ENCODE results near the gene CEP170B.
"Not testable (repeated sequence)": the region's sequence is repeated elsewhere in the genome, so short reads cannot be mapped to it uniquely, and the experiment has no call there.

The CEP170B gene

DNA sequence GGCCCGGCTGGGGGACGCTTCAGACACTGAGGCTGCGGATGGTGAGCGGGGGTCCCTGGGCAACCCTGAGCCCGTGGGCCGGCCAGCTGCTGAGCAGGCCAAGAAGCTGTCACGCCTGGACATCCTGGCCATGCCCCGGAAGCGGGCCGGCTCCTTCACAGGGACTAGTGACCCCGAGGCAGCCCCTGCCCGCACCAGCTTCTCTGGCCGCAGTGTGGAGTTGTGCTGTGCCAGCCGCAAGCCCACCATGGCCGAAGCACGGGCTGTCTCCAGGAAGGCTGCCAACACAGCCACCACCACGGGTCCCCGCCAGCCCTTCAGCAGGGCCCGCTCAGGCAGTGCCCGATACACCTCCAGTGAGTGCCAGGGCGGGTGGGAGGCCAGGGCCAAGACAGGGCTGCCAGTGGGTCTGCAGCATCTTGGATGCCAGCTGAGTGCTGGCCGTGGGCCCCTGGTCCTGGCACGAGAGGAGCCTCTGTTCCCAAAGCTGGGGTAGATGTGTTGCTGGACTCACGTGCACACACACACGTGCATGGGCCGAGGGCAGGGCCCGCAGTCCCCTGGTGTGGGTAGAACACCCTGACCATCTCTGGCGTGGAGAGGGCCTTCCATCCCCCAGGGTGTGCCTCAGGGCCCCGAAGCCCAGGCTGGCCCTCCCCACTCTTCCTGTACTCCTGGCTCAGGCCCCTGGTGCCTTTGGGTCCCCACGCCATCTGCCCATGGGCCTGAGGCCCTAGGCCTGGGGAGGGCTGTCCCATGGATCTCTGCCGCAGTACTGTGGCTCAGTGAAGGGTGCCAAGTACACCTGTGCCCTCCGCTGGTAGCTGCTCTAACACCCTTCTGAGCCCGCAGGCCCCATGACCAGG is 22.8 kb downstream of the CEP170B start:
- no peak overlapping the region for H3K27ac ChIP-seq (replicated peaks)
- no peak overlapping the region for H3K4me3 ChIP-seq (replicated peaks; ENCODE audit: insufficient read depth, low read length)
- peaks cover 3% of the 10 kb centered on the region for H3K27me3 ChIP-seq (ENCODE audit: insufficient read depth, poor library complexity, severe bottlenecking)
- TF ChIP-seq, protein P1, sequence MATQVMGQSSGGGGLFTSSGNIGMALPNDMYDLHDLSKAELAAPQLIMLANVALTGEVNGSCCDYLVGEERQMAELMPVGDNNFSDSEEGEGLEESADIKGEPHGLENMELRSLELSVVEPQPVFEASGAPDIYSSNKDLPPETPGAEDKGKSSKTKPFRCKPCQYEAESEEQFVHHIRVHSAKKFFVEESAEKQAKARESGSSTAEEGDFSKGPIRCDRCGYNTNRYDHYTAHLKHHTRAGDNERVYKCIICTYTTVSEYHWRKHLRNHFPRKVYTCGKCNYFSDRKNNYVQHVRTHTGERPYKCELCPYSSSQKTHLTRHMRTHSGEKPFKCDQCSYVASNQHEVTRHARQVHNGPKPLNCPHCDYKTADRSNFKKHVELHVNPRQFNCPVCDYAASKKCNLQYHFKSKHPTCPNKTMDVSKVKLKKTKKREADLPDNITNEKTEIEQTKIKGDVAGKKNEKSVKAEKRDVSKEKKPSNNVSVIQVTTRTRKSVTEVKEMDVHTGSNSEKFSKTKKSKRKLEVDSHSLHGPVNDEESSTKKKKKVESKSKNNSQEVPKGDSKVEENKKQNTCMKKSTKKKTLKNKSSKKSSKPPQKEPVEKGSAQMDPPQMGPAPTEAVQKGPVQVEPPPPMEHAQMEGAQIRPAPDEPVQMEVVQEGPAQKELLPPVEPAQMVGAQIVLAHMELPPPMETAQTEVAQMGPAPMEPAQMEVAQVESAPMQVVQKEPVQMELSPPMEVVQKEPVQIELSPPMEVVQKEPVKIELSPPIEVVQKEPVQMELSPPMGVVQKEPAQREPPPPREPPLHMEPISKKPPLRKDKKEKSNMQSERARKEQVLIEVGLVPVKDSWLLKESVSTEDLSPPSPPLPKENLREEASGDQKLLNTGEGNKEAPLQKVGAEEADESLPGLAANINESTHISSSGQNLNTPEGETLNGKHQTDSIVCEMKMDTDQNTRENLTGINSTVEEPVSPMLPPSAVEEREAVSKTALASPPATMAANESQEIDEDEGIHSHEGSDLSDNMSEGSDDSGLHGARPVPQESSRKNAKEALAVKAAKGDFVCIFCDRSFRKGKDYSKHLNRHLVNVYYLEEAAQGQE (IDR thresholded peaks at IDR 0.05; ENCODE audit: insufficient replicate concordance, low read depth): no peak
- TF ChIP-seq GABPA (IDR thresholded peaks at IDR 0.05; ENCODE audit: low read depth) (no peak), POLR2AphosphoS5 (IDR thresholded peaks at IDR 0.05; ENCODE audit: low read depth) (no peak), SPI1 (IDR thresholded peaks at IDR 0.05; ENCODE audit: borderline replicate concordance, low read depth) (no peak), CTCF (IDR thresholded peaks at IDR 0.05; ENCODE audit: insufficient read depth, low read length) (no peak)
- no peak for DNase-seq (ENCODE audit: low read depth in 1 of 2, low spot score in 1 of 2)

GRCh38 chr14:104888489-104889374 is 23.7 kb downstream of the CEP170B start:
- no peak for DNase-seq (ENCODE audit: low read depth in 1 of 2, low spot score in 1 of 2)
- H3K27me3 ChIP-seq (ENCODE audit: insufficient read depth, poor library complexity, severe bottlenecking): peaks cover under 1% of the 10 kb centered on the region
- no peak overlapping the region for H3K4me3 ChIP-seq (replicated peaks; ENCODE audit: insufficient read depth, low read length)
- TF ChIP-seq CTCF (IDR thresholded peaks at IDR 0.05; ENCODE audit: insufficient read depth, low read length): no peak
- no peak for TF ChIP-seq POLR2AphosphoS5 (IDR thresholded peaks at IDR 0.05; ENCODE audit: low read depth)
- no peak for TF ChIP-seq SPI1 (IDR thresholded peaks at IDR 0.05; ENCODE audit: borderline replicate concordance, low read depth)
- TF ChIP-seq, protein P1 (IDR thresholded peaks at IDR 0.05; ENCODE audit: insufficient replicate concordance, low read depth): no peak
- TF ChIP-seq GABPA (IDR thresholded peaks at IDR 0.05; ENCODE audit: low read depth): no peak
- no peak overlapping the region for H3K27ac ChIP-seq (replicated peaks)

DNA sequence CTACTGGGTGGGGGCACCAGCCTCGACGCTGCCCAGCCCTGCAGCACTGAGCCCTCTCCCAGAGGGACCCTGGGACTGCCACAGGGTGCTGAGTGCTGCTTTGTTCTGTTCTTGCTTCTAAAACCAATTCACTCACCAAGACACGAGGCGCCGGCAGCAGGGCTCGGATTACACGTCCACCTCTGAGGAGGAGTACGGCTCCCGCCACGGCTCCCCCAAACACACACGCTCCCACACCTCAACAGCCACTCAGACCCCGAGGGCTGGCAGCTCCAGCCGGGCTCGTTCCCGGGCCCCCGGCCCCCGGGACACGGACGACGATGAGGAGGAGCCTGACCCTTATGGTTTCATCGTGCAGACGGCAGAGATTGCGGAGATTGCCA is 24.3 kb downstream of the CEP170B start:
- Histone ChIP-seq H3K4me3 (replicated peaks; ENCODE audit: insufficient read depth, low read length) (no peak overlapping the region), H3K27ac (replicated peaks) (no peak overlapping the region), H3K27me3 (ENCODE audit: insufficient read depth, poor library complexity, severe bottlenecking) (no peaks in the 10 kb centered on the region)
- no peak for DNase-seq (ENCODE audit: low read depth in 1 of 2, low spot score in 1 of 2)
- no peak for TF ChIP-seq GABPA (IDR thresholded peaks at IDR 0.05; ENCODE audit: low read depth)
- TF ChIP-seq, protein P1 (IDR thresholded peaks at IDR 0.05; ENCODE audit: insufficient replicate concordance, low read depth): no peak
- TF ChIP-seq SPI1 (IDR thresholded peaks at IDR 0.05; ENCODE audit: borderline replicate concordance, low read depth): no peak
- TF ChIP-seq CTCF (IDR thresholded peaks at IDR 0.05; ENCODE audit: insufficient read depth, low read length): no peak
- TF ChIP-seq POLR2AphosphoS5 (IDR thresholded peaks at IDR 0.05; ENCODE audit: low read depth): no peak

- not testable (repeated sequence) for H3K27me3 ChIP-seq (ENCODE audit: insufficient read depth, poor library complexity, severe bottlenecking); H3K27ac ChIP-seq (replicated peaks); DNase-seq (ENCODE audit: low read depth in 1 of 2, low spot score in 1 of 2); H3K4me3 ChIP-seq (replicated peaks; ENCODE audit: insufficient read depth, low read length)
Measured at GRCh38 chr14:104890292-104890691, 25.2 kb downstream of the CEP170B start.
